Endodermal cell (in vitro differentiated cells): ENCODE results near the gene RNF41. TPM values are rescaled to one million over a fixed set of nuclear protein-coding genes. Genes with fewer than 3 reads are reported as not detected.
A peak's percentile ranks its signal among the peaks of the same experiment; 100 is the strongest.

Source experiments
- DNase-seq: peaks from one replicate; pipeline ENCODE4 v3.0.0-alpha.2; 2017
- H3K27ac ChIP-seq: 2 replicates; pipeline ENCODE4 v1.5.1; 2013; ENCODE audit warnings: mild to moderate bottlenecking, low read depth, low read length, moderate library complexity
- H3K27me3 ChIP-seq: 2 replicates; pipeline ENCODE4 v1.6.1; 2013; ENCODE audit warnings: mild to moderate bottlenecking, low read length, moderate library complexity; ENCODE audit not compliant: insufficient read depth, control insufficient read depth, poor library complexity, severe bottlenecking
- H3K36me3 ChIP-seq: 2 replicates; pipeline ENCODE4 v1.7.0; 2013; ENCODE audit warnings: mild to moderate bottlenecking, low read length, moderate library complexity; ENCODE audit not compliant: control insufficient read depth, insufficient read depth
- H3K4me1 ChIP-seq: one replicate; pipeline ENCODE4 v1.7.0; 2013; ENCODE audit warnings: low read length; ENCODE audit not compliant: control insufficient read depth, insufficient read depth
- H3K4me3 ChIP-seq: 2 replicates; pipeline ENCODE4 v1.5.1; 2013; ENCODE audit warnings: mild to moderate bottlenecking, low read length, moderate library complexity
- H3K9ac ChIP-seq: 2 replicates; pipeline ENCODE4 v1.6.1; 2013; ENCODE audit warnings: mild to moderate bottlenecking, low read length, moderate library complexity; ENCODE audit not compliant: poor library complexity, severe bottlenecking; ENCODE audit errors: extremely low read depth
- H3K9me3 ChIP-seq: 2 replicates; pipeline ENCODE4 v1.6.1; 2013; ENCODE audit warnings: mild to moderate bottlenecking, low read length, moderate library complexity; ENCODE audit not compliant: control insufficient read depth
- H3K27ac Mint-ChIP-seq: 2 replicates; pipeline ENCODE4 v1.8.0; 2020; ENCODE audit warnings: mixed read lengths
- H3K27me3 Mint-ChIP-seq: 2 replicates; pipeline ENCODE4 v1.8.0; 2021; ENCODE audit warnings: mild to moderate bottlenecking, mixed read lengths; ENCODE audit not compliant: insufficient read depth
- H3K36me3 Mint-ChIP-seq: 2 replicates; pipeline ENCODE4 v1.8.0; 2020; ENCODE audit warnings: low read depth, mixed read lengths
- H3K4me1 Mint-ChIP-seq: 2 replicates; pipeline ENCODE4 v1.8.0; 2020; ENCODE audit warnings: mixed read lengths
- H3K4me3 Mint-ChIP-seq: 2 replicates; pipeline ENCODE4 v1.8.0; 2020; ENCODE audit warnings: mild to moderate bottlenecking, moderate library complexity, mixed read lengths
- H3K9me3 Mint-ChIP-seq: 2 replicates; pipeline ENCODE4 v1.8.0; 2020; ENCODE audit warnings: mild to moderate bottlenecking, mixed read lengths
- CTCF ChIP-seq: fragments of 200-600 bp; sonication (generic); conservative IDR thresholded peaks from 2 replicates; pipeline ENCODE4 v1.5.0; 2021; ENCODE audit warnings: antibody characterized with exemption, mild to moderate bottlenecking
- WGBS, 2 experiments: methylation state at CpG; one replicate each; pipeline versions ENCODE4 v1.1.5 to v1.1.7; 2013; ENCODE audit warnings: missing lambda C conversion rate in 2 of 2, mixed read lengths in 1 of 2; ENCODE audit not compliant: insufficient coverage in 1 of 2, insufficient read length in 1 of 2; 5-methylcytosine and 5-hydroxymethylcytosine counted together
- total RNA-seq, 2 donors: library from RNA; stranded (reverse); fragmentation: NEBNext Ultra II Directional in 1 of 2; extraction: Animal tissue kit (Norgen Biotek cat#: 25700) in 1 of 2; gene quantifications; 2 replicates in 1 of 2; 3 replicates in 1 of 2; pipeline ENCODE4 v1.2.1, GENCODE V29; 2021

Gene RNF41
- total RNA-seq, 2 donors from 2014 or later = 45.8 to 48.9 TPM

GRCh38 chr12:56223571-56224101, 1.9 kb upstream of the RNF41 start:
- Histone ChIP-seq H3K27me3 (no peaks in the 10 kb centered on the region), H3K9me3 (no peaks in the 10 kb centered on the region), H3K36me3 (peaks cover 6% of the 10 kb centered on the region), H3K4me1 (peaks cover 5% of the 10 kb centered on the region), H3K27ac (peak overlapping the region; percentile 27), H3K4me3 (peak overlapping the region; percentile 21), H3K9ac (no peak overlapping the region)
- no peak for DNase-seq
- WGBS, 2 experiments = 54 to 68% methylated on average over 8 to 15 of the region's 15 CpGs
- no peaks in the 10 kb centered on the region for H3K27me3 Mint-ChIP-seq
- peak overlapping the region; percentile 96 for H3K27ac Mint-ChIP-seq
- H3K36me3 Mint-ChIP-seq = peaks cover 5% of the 10 kb centered on the region
- peak overlapping the region; percentile 99 for H3K4me3 Mint-ChIP-seq
- peaks cover 1% of the 10 kb centered on the region for H3K9me3 Mint-ChIP-seq
- H3K4me1 Mint-ChIP-seq = peaks cover 26% of the 10 kb centered on the region
- TF ChIP-seq CTCF = no peak

- Mint-ChIP-seq H3K9me3 (peaks cover 1% of the 10 kb centered on the region), H3K36me3 (peaks cover 9% of the 10 kb centered on the region), H3K27me3 (no peaks in the 10 kb centered on the region), H3K4me1 (peaks cover 26% of the 10 kb centered on the region), H3K4me3 (peak overlapping the region; percentile 99), H3K27ac (peak overlapping the region; percentile 96)
- H3K27ac ChIP-seq = peak overlapping the region; percentile 93
- peak overlapping the region; percentile 100 for H3K4me3 ChIP-seq
- H3K9ac ChIP-seq = peak overlapping the region; percentile 93
- H3K36me3 ChIP-seq = peaks cover 9% of the 10 kb centered on the region
- H3K27me3 ChIP-seq = no peaks in the 10 kb centered on the region
- peak; percentile 4 for TF ChIP-seq CTCF
- 85% methylated on average over 3 of the region's 4 CpGs; no CpG with 5 or more reads in 1 of the 2 experiments for WGBS, 2 experiments
- H3K9me3 ChIP-seq = no peaks in the 10 kb centered on the region
- peaks cover 5% of the 10 kb centered on the region for H3K4me1 ChIP-seq
- DNase-seq = no peak
These were observed 791 bp upstream of the RNF41 start for GRCh38 chr12:56222531-56222895.

- Mint-ChIP-seq H3K9me3 (peaks cover 2% of the 10 kb centered on the region), H3K27me3 (no peaks in the 10 kb centered on the region), H3K27ac (peak overlapping the region; percentile 96), H3K36me3 (peaks cover 18% of the 10 kb centered on the region), H3K4me3 (peak overlapping the region; percentile 99), H3K4me1 (peaks cover 26% of the 10 kb centered on the region)
- peaks cover 5% of the 10 kb centered on the region for H3K4me1 ChIP-seq
- peak overlapping the region; percentile 100 for H3K4me3 ChIP-seq
- no peak for TF ChIP-seq CTCF
- peaks cover 12% of the 10 kb centered on the region for H3K36me3 ChIP-seq
- no peaks in the 10 kb centered on the region for H3K9me3 ChIP-seq
- H3K27ac ChIP-seq = peak overlapping the region; percentile 93
- peak; percentile 89 for DNase-seq
- 0% methylated on average over 9 to 21 of the region's 21 CpGs for WGBS, 2 experiments
- H3K9ac ChIP-seq = peak overlapping the region; percentile 93
- H3K27me3 ChIP-seq = no peaks in the 10 kb centered on the region
These were observed 428 bp downstream of the RNF41 start for GRCh38 chr12:56221232-56221756.
